EH (cell line): ENCODE measurements around the gene COL4A4.

Experiments used
- DNase-seq: peaks from one replicate; pipeline ENCODE4 v3.0.0-alpha.2; 2015; ENCODE audit warnings: low read depth

COL4A4 gene

DNA sequence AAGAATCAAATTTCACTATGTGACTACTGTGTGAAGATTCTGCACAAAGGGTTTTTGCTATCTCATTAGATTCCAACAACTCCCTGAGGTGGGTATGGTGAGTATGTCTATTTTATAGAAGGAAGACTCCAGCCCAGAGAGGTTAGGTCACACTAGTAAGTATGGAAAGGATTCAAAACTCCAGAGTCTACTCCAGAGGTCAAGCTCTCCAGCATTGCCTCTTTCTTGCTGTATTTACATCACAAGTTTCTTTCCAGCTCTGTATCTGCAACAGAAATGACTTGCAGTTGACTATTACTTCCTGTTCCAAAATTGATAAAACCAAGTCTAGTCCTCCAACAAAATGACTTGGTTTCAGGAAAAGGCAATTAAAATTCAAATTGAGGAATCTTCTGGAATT lies 2.1 kb downstream of the COL4A4 start:
- DNase-seq = no peak

DNA sequence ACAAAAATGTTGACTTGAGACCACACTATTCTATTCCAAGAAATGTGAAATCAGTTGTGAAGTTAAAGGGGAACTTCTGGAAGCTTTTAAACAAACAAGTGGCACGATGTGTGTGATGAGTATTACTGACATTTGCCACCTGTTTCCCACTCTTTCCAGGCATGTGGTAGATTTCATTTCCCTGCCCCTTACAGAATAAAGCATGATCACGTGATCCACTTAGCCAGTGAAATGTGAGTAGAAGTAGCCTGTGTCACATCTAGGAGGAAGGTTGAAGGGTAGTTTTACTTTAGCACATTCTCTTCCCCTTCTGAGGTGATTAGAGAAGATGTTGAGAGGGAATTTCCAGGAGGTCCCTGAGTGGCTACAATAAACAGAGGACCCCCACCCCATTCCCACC lies 3.8 kb downstream of the COL4A4 start:
- no peak for DNase-seq

DNA sequence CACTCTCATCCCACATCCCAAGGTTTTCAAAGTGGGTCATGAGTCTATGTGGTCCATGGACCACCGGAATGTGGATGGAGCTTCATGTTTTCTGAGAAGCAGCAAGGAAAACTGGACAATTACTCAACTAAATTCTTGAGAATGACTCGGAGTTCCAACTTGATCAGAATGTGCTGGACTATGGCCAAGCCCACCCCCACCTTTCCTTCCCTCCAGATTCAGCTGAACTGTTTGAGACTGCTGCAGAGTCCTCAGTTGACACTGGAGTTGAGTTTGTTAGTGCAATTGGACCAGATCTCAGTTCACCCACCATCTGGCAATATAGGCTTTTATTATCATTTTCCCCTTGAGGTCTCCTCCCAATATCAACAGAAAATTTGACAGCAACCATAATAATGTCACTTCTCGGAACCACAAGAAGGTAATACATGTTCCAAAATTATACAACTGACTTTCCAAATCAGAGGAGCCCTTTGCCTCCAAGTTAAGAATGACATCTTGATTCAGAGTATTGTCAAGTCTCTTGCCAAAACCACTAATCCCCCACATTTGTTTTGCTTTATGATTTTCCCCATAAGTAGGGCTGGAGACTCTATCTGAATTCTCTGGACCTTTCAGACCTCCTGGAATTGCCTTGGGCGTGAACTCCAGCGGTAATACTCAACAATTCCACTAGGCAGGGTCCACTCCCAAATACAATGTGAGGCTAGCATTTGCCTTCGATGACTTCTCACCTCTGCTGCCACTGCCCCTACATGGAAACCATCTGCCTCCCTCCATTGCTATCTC lies 8.8 kb downstream of the COL4A4 start:
- peak; percentile 68 for DNase-seq

GRCh38 chr2:227153758-227154486 lies 10.1 kb downstream of the COL4A4 start:
- no peak for DNase-seq

- no peak for DNase-seq
These were observed 10.7 kb downstream of the COL4A4 start for GRCh38 chr2:227153307-227153706.

DNA sequence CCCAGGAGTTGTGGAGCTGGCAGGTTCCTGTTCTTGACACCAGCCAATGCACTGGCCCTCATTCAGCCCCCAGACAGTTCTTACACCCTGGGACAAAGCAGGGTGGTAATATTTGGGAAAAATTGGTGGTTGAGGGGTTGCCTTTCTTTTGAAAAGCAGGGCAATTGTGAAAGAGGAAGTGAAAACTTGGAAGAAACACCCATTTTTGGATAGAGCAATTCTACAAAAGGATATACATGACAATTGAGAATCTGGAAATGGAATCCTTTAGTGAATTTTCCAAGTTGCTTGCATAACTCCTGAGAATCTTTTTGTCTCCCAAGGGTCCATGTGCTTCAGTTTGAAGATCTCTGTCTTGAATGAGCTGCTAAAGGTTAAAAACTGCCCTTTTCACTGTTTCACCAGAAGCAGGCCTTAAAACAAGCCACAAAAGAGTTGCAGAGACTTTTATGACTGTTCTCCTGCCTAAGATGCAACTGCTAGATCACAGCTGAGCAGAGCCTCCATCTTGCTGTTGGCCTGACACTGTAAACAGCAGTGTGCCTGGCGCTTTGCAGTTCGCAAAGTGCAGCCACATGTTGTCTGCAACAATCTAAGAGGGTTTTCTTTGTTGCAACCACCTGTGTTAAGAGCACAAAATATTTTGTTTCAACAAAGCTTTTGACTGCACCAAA lies 11.8 kb downstream of the COL4A4 start:
- no peak for DNase-seq

- DNase-seq = no peak
These were observed 13.6 kb downstream of the COL4A4 start for GRCh38 chr2:227150222-227150936.

DNA sequence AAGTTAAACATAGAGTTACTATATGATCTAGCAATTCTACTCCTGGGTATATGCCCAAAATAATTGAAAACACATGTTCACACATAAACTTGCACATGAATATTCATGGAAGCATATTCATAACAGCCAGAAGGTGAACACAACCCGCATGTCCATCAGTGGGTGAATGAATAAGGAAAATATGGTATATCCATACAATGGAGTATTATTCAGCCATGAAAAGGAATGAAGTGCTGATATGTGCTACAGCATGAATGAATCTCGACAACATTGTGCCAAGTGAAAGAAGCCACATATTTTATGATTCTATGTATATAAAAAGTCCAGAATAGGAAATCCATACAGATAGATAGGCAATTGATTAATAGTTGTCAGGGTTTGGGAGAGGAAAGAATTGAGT lies 15.9 kb downstream of the COL4A4 start:
- no peak for DNase-seq

DNA sequence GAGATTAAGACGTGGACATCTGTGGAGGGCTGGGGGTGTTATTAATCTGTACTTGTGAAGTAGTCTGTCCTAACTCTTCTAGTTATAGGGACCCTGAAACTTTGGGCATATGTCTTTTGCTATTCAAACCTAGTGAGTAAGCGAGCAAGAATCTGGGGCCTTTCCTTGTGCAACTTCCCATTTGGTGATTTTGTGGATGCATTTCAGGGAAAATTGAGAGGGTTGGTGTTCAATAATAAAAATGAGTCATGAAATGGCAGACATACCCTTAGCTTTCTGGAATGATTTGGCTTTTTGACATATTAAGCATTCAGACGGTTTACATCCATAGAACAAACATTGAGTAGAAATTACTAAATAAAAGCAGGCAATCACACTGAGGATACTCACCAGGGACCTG lies 17.0 kb downstream of the COL4A4 start:
- peak; percentile 36 for DNase-seq

DNA sequence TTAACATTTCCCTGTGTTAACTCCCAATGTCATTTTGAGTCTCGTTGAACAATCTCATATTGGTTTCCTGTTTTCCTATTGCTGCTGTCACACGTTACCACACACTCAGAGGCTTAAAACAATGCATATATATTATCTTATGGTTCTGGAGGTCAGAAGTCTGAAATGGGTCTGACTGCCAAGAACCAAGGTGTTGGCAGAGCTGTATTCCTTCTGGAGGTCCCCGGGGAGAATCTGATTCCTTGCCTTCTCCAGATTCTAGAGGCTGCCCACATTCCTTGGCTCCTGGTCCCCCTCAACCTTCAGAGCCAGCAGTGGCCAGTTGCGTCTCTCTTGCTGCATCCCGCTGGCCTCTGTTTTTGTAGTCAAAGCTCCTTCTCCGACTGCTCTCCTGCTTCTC lies 17.5 kb downstream of the COL4A4 start:
- no peak for DNase-seq

DNA sequence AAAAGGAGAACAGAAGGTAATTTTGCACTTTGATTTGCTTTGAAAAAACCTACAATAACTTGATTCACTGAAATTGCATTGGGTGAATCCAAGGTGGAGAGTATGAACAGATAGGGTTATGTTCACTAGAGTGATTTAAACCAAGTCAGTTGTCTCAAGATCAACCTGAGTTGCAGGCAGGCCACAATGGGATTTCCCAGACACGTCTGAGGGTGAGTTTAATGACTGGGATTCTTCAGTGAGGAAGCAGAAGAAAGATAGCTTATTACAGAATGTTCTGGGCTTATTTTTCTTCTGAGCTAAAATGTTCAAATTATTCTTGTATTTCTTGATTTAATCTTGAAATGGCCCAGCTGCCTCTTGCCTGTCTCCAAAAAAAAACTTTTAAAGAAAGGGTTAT lies 20.1 kb downstream of the COL4A4 start:
- DNase-seq = no peak

GRCh38 chr2:227141301-227141700 lies 22.7 kb downstream of the COL4A4 start:
- DNase-seq = no peak

DNA sequence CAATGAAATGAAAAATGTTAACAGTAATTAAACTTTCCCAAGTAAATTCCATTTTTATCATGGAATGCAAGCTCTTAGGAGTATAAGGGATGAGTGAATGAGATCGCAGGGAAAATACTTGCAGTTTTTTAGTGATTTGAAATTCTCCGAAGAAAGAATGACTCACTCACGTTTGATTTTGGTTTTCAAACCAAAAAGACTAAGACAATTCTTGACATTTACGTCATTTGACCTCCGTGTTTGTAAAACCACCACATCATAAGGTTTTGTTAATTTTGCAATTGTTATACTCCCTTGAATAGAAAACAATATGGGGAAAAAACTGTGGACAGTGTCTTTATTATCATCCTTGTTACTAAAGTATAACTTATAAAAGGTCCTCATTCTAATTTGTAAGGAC lies 29.4 kb downstream of the COL4A4 start:
- DNase-seq = no peak

GRCh38 chr2:227132986-227133385 lies 31.0 kb downstream of the COL4A4 start:
- no peak for DNase-seq

- DNase-seq = no peak
These were observed 33.4 kb downstream of the COL4A4 start for GRCh38 chr2:227130636-227131035.

DNA sequence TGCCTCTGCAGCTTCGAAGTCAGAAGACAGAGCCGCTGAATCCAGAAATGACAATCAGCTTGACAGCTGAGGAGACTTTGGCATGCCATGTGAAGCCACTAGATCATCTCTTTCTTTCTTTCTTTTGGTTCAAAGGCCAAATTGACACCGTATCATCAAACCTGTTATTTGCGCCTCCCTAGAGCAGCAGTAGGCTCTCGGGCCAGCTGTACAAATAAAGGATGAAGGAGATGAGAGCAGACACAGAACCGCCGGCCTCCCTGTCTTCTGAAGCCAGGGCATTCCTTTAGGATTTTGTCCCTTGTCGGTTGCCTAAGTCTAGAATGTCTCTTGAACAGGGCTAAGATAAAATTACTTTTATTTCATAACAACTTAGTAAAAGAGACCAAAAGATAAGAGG lies 36.8 kb downstream of the COL4A4 start:
- no peak for DNase-seq

DNA sequence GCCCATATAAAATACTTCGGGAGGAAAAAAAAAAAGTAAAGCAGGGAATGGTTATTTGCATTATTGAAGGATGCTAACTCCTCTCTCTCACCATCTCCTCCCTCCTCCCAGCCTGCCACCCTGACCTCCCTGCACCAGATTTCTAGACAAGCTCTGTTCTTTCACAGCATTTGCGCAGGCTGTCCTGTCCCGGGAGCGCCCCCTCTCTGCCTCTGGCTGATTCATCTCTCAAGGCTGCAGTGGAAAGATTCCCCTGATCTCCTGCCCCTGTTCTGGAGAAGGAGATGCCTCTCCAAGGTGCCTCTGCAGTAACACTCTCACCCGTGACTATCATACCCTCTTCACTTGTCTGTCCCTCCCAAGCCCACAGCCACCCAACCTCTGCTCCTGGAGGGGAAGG lies 38.5 kb downstream of the COL4A4 start:
- DNase-seq = no peak

DNA sequence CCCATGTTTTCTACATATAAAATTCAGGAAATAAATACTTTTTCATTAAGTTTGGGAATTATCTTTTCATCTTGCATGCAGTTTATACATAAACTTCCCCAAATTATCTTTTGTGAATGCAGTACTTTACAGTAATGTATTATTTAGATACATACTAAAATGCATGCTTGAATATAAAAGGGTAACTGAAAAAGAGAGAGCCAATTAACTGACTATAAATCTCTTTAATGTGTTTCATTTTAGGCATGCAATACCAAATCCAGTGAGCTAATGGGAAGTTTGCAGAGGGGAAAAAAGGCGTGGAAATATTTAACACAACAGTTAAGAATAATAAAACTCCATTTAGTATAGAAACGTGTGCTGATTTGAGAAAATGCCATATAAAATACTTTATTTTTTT lies 39.2 kb downstream of the COL4A4 start:
- no peak for DNase-seq

DNA sequence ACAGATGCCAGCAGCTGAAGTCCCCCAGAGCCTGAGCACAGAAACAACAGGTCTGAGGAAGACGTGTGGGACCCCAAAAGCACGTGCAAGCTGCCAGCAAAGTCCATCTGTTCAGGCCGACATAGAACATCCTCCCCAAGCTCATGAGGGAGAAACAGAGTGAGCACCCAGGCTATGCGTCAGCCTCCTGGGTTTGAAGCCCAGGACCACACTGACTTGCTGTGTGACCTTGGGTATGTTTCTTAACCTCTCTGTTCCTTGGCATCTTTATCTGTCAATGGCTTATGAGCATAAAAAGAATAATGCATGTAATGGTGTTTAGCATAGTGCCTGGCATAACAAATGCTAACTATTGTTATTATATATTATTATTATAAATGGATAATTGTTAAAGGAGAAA lies 40.3 kb downstream of the COL4A4 start:
- DNase-seq = no peak

DNA sequence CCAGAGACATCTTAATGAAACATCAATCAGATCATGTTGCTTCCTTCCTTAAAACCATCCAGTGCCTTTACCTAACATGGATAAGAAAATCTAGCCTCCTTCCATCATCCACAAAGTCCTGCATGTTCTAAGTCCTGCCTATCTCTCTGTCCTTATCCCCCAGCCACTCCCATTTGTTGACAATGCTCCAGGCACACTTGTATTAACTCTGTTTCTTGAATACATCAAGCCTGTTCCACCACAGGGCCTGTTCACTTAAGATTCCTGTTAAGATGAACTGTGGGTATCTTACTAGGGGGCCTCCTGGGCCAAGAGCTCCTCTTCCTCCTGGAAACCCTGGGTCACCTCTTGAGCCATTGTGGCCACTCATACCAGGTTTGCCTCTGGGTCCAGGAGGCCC lies 45.7 kb downstream of the COL4A4 start:
- no peak for DNase-seq

GRCh38 chr2:227117852-227118251 lies 46.2 kb downstream of the COL4A4 start:
- no peak for DNase-seq

DNA sequence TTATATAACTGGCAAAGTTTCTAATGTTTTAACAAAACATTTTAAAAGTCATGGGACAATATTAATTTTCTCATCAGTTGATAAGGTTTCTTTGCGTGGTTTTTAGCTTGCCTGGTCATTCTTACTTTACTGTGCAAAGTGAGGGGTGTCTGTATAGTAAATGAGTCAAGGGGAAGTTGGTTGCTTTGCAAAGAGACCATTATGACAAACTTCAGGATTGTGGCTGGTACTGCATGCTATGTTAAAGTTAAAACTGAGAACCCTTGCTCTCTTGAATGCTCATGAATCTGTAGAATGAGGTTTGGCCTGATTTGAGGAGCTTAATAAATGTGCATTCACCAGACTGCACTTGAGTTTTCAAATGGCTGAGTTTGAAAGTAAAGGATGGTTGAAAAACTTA lies 47.0 kb downstream of the COL4A4 start:
- DNase-seq = no peak

- peak; percentile 45 for DNase-seq
These were observed 48.2 kb downstream of the COL4A4 start for GRCh38 chr2:227115761-227116160.
